T-cell (primary cell): ENCODE data around the gene MECP2. TPM values are rescaled to one million over a fixed set of nuclear protein-coding genes. Genes with fewer than 3 reads are reported as not detected.

ENCODE experiments used
- ATAC-seq, 4 experiments: fragments of 200-7000 bp in 3 of 4; fragments of 150-1000 bp in 1 of 4; cut with Tn5 transposase; replicated peaks in 1 of 4; 1 replicate in 3 of 4; 2 replicates in 1 of 4; pipeline ENCODE4 v1.10.0; 2021; ENCODE audit warnings: moderate library complexity in 3 of 4, mild to moderate bottlenecking in 2 of 4, moderate number of reproducible peaks in 1 of 4
- CTCF ChIA-PET, 2 donors: fragments of 300-600 bp; sonication (Branson Sonifier 250); formaldehyde crosslinking; loops; one replicate each; lab custom pipeline; 2022; ENCODE audit warnings: antibody characterized with exemption in 2 of 2; lab: Charles Lee
- POLR2A ChIA-PET, 2 donors: fragments of 300-600 bp; sonication (Branson Sonifier 250); formaldehyde crosslinking; loops; one replicate each; lab custom pipeline; 2022; ENCODE audit warnings: antibody characterized with exemption in 2 of 2; lab: Charles Lee
- DNase-seq, 35 experiments: peaks; one replicate each; pipeline versions ENCODE4 v3.0.0 to v3.0.0-alpha.2; 2013 to 2023
- H3K27ac ChIP-seq: one replicate; pipeline ENCODE4 v1.5.1; 2013; ENCODE audit warnings: low read length
- H3K27me3 ChIP-seq, 2 experiments: replicated peaks in 1 of 2; 1 replicate in 1 of 2; 2 replicates in 1 of 2; pipeline versions ENCODE4 v1.6.1 to v1.7.0; 2013; ENCODE audit warnings: low read length in 1 of 2, mixed read lengths in 1 of 2; ENCODE audit not compliant: control insufficient read depth in 2 of 2, insufficient read depth in 2 of 2; ENCODE audit errors: extremely low read depth in 1 of 2
- H3K36me3 ChIP-seq, 2 donors: 1 replicate in 1 of 2; 2 replicates in 1 of 2; pipeline versions ENCODE4 v1.6.1 to v1.7.0; 2013; ENCODE audit warnings: low read length in 1 of 2; ENCODE audit not compliant: control insufficient read depth in 2 of 2, insufficient read depth in 1 of 2; ENCODE audit errors: extremely low read depth in 1 of 2
- H3K4me1 ChIP-seq, 2 experiments: 1 replicate in 1 of 2; 2 replicates in 1 of 2; pipeline versions ENCODE4 v1.6.1 to v1.7.0; 2013; ENCODE audit warnings: low read length in 2 of 2, mixed read lengths in 1 of 2; ENCODE audit not compliant: insufficient read depth in 2 of 2, control insufficient read depth in 1 of 2; ENCODE audit errors: extremely low read depth in 1 of 2
- H3K4me3 ChIP-seq, 2 donors: 1 replicate in 1 of 2; 2 replicates in 1 of 2; pipeline versions ENCODE4 v1.5.1 to v1.7.0; 2013; ENCODE audit warnings: mild to moderate bottlenecking in 2 of 2, low read length in 1 of 2, moderate library complexity in 1 of 2; ENCODE audit not compliant: control insufficient read depth in 1 of 2; ENCODE audit errors: extremely low read depth in 1 of 2
- H3K9me3 ChIP-seq: 2 replicates; pipeline ENCODE4 v1.7.0; 2013
- H3K27ac Mint-ChIP-seq, 2 donors: one replicate each; pipeline ENCODE4 v1.8.0; 2020 to 2021; ENCODE audit warnings: mild to moderate bottlenecking in 2 of 2, mixed read lengths in 2 of 2
- H3K27me3 Mint-ChIP-seq, 2 donors: one replicate each; pipeline ENCODE4 v1.8.0; 2021 to 2022; ENCODE audit warnings: mixed read lengths in 2 of 2
- H3K36me3 Mint-ChIP-seq: one replicate; pipeline ENCODE4 v1.8.0; 2021; ENCODE audit warnings: mixed read lengths
- H3K4me1 Mint-ChIP-seq, 3 donors: one replicate each; pipeline ENCODE4 v1.8.0; 2020 to 2022; ENCODE audit warnings: mixed read lengths in 3 of 3, mild to moderate bottlenecking in 1 of 3
- H3K4me3 Mint-ChIP-seq, 3 donors: one replicate each; pipeline ENCODE4 v1.8.0; 2020 to 2022; ENCODE audit warnings: mild to moderate bottlenecking in 3 of 3, mixed read lengths in 3 of 3, moderate library complexity in 3 of 3
- H3K9me3 Mint-ChIP-seq, 3 donors: one replicate each; pipeline ENCODE4 v1.8.0; 2020 to 2022; ENCODE audit warnings: mixed read lengths in 3 of 3
- WGBS: methylation state at CpG from one replicate; pipeline ENCODE4 v1.1.5; 2013; ENCODE audit warnings: missing lambda C conversion rate; ENCODE audit not compliant: insufficient coverage; 5-methylcytosine and 5-hydroxymethylcytosine counted together
- total RNA-seq, 35 experiments: library from RNA in 6 of 35; stranded (reverse) in 6 of 35; fragments of 120-200 nt in 1 of 35; gene quantifications; one replicate each; pipeline versions ENCODE4 v1.2.1 to v1.2.4 and lab custom pipeline; 2013 to 2026

MECP2 gene
- total RNA-seq, 5 donors from 2014 or later (not counting 1 experiment from before 2014, with no cell fraction given) = 84.9 to 129 (median 100) TPM

DNA sequence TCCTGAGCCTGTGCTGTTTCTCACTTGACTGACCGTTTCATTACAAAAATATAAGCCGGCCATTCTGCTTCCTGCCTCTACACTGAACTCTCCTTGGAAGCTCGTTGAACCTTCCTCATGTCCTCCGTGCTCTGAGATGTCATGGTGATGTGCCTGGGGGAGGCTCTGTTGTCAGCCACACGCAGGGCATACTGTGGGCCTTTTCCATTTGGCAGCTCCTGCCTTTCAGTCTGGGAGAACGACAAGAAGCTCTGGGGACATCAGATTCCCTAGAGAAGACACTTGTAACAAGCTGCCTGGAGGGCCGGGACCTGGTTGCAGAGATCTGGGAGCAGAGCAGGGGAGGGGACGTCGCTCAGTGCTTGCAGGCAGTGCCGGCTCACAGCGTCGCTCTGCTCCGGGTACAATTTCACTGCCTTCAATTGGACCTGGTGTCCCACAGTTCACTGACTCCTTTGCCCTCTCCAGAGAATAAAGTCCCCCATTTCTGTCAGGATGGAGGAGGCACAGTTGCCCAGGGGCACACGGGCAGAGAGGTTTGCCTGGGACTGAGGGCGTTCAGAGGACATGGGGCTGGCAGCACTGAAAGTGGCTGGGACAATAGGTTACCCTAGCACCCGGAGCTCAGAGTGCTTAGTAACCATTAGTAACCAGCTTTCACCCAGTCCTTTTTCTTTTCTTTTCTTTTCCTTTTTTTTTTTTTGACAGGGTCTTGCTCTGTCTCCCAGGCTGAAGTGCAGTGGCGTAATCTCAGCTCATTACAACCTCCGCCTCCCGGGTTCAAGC is 19.1 kb upstream of the MECP2 start:
- CTCF ChIA-PET = interaction anchor here in 1 of 2 donors (0.6 kb wide), 1 partner anchor 1679 kb away, joined by 3 read pairs; no protein-coding TSS in a partner anchor
- H3K4me1 Mint-ChIP-seq = peaks cover 0 to 16% (median 4%) of the 10 kb centered on the region in 3 donors

GRCh38 chrX:154115750-154116149 is 18.2 kb upstream of the MECP2 start:
- Histone ChIP-seq H3K27ac (peak overlapping the region; percentile 12), H3K4me1 (peaks cover 2 to 3% of the 10 kb centered on the region in 2 experiments), H3K27me3 (no peaks in the 10 kb centered on the region), H3K9me3 (no peaks in the 10 kb centered on the region), H3K36me3 (no peaks in the 10 kb centered on the region), H3K4me3 (no peak overlapping the region)
- POLR2A ChIA-PET = no interaction called here
- Mint-ChIP-seq H3K27me3 (peaks cover 0 to 9% of the 10 kb centered on the region in 2 donors), H3K4me3 (no peak overlapping the region), H3K9me3 (no peaks in the 10 kb centered on the region), H3K4me1 (peaks cover 0 to 16% (median 4%) of the 10 kb centered on the region in 3 donors), H3K27ac (no peak overlapping the region), H3K36me3 (no peaks in the 10 kb centered on the region)
- 100% methylated on average over 1 of the region's 5 CpGs for WGBS
- CTCF ChIA-PET = no interaction called here
- ATAC-seq (no peak), DNase-seq (no peak)

More for the DNA sequence above, 19.1 kb upstream of the MECP2 start:
- no peaks in the 10 kb centered on the region for H3K36me3 Mint-ChIP-seq
- no peaks in the 10 kb centered on the region for H3K9me3 Mint-ChIP-seq
- POLR2A ChIA-PET = no interaction called here
- Histone ChIP-seq H3K27ac (no peak overlapping the region), H3K27me3 (no peaks in the 10 kb centered on the region), H3K4me3 (no peak overlapping the region), H3K36me3 (no peaks in the 10 kb centered on the region), H3K4me1 (peaks cover 2 to 3% of the 10 kb centered on the region in 2 experiments), H3K9me3 (no peaks in the 10 kb centered on the region)
- no peak overlapping the region for H3K4me3 Mint-ChIP-seq
- DNase-seq (no peak), ATAC-seq (no peak)
- peaks cover 0 to 9% of the 10 kb centered on the region in 2 donors for H3K27me3 Mint-ChIP-seq
- peak overlapping the region in 1 of 2 donors; percentile 59 for H3K27ac Mint-ChIP-seq
- WGBS = 96% methylated on average over 5 of the region's 19 CpGs

- ChIA-PET CTCF (no interaction called here), POLR2A (interaction anchor here in 1 of 2 donors (0.6 to 0.8 kb wide), 2 partner anchors 8 to 25 kb away, joined by 4 to 5 read pairs; no protein-coding TSS in a partner anchor)
- H3K9me3 Mint-ChIP-seq = no peaks in the 10 kb centered on the region
- 79% methylated on average over 3 of the region's 10 CpGs for WGBS
- Histone ChIP-seq H3K27me3 (no peaks in the 10 kb centered on the region), H3K27ac (peak overlapping the region; percentile 12), H3K36me3 (no peaks in the 10 kb centered on the region), H3K9me3 (no peaks in the 10 kb centered on the region), H3K4me3 (no peak overlapping the region), H3K4me1 (peaks cover 2 to 3% of the 10 kb centered on the region in 2 experiments)
- DNase-seq (no peak), ATAC-seq (peak; percentile 19 to 65 (median 42))
- H3K36me3 Mint-ChIP-seq = no peaks in the 10 kb centered on the region
- H3K27me3 Mint-ChIP-seq = peaks cover 0 to 9% of the 10 kb centered on the region in 2 donors
- H3K27ac Mint-ChIP-seq = peak overlapping the region; percentile 83 to 88
- H3K4me3 Mint-ChIP-seq = no peak overlapping the region
- peaks cover 0 to 16% (median 4%) of the 10 kb centered on the region in 3 donors for H3K4me1 Mint-ChIP-seq
Observed at GRCh38 chrX:154115071-154115470, 17.6 kb upstream of the MECP2 start.

DNA sequence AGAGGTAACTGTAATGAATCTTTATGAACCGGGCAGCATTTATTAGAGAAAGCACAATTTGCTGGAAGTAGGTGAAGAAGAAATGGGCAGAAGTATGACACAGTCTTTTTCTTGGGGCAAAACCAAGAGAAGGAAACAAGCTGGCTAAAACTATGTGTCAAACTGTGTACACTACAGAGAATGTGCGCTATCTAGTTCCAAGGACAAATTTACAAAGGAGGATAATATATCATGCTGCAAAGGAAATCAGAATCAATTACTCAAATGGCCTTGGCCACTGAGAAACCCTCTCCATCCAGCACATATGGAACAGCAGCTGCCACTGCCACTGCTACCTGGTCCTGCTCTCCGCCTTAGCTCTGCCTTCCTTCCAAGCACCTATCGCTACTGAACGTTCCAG is 17.1 kb upstream of the MECP2 start:
- H3K27ac Mint-ChIP-seq = peak overlapping the region; percentile 83 to 88

GRCh38 chrX:154113729-154114128 is 16.2 kb upstream of the MECP2 start:
- WGBS = no CpG with 5 or more reads among the region's 6 CpGs
- Mint-ChIP-seq H3K4me1 (peaks cover 0 to 13% (median 4%) of the 10 kb centered on the region in 3 donors), H3K9me3 (no peaks in the 10 kb centered on the region), H3K27ac (no peak overlapping the region), H3K27me3 (peaks cover 0 to 9% of the 10 kb centered on the region in 2 donors), H3K36me3 (no peaks in the 10 kb centered on the region), H3K4me3 (no peak overlapping the region)
- H3K36me3 ChIP-seq = no peaks in the 10 kb centered on the region
- DNase-seq (no peak), ATAC-seq (no peak)
- POLR2A ChIA-PET = no interaction called here
- CTCF ChIA-PET = no interaction called here
- no peak overlapping the region for H3K4me3 ChIP-seq
- no peak overlapping the region for H3K27ac ChIP-seq
- H3K9me3 ChIP-seq = no peaks in the 10 kb centered on the region
- H3K4me1 ChIP-seq = peaks cover 2 to 3% of the 10 kb centered on the region in 2 experiments
- H3K27me3 ChIP-seq = no peaks in the 10 kb centered on the region

More for the DNA sequence above, 17.1 kb upstream of the MECP2 start:
- Histone ChIP-seq H3K4me3 (no peak overlapping the region), H3K27me3 (no peaks in the 10 kb centered on the region), H3K36me3 (no peaks in the 10 kb centered on the region), H3K27ac (no peak overlapping the region), H3K9me3 (no peaks in the 10 kb centered on the region), H3K4me1 (peaks cover 2 to 3% of the 10 kb centered on the region in 2 experiments)
- no peak for DNase-seq
- Mint-ChIP-seq H3K4me3 (no peak overlapping the region), H3K9me3 (no peaks in the 10 kb centered on the region), H3K4me1 (peaks cover 0 to 16% (median 4%) of the 10 kb centered on the region in 3 donors), H3K27me3 (peaks cover 0 to 9% of the 10 kb centered on the region in 2 donors), H3K36me3 (no peaks in the 10 kb centered on the region)
- POLR2A ChIA-PET = interaction anchor here in 1 of 2 donors (0.6 to 0.8 kb wide), 2 partner anchors 8 to 25 kb away, joined by 4 to 5 read pairs; no protein-coding TSS in a partner anchor
- CTCF ChIA-PET = no interaction called here
- no peak for ATAC-seq
- WGBS = 100% methylated on average over 1 of the region's 5 CpGs

GRCh38 chrX:154098551-154098950 is 1.0 kb upstream of the MECP2 start:
- Mint-ChIP-seq H3K9me3 (no peaks in the 10 kb centered on the region), H3K27ac (peak overlapping the region; percentile 83 to 86), H3K4me3 (peak overlapping the region; percentile 77 to 93 (median 77)), H3K27me3 (peaks cover 5 to 15% of the 10 kb centered on the region in 2 donors), H3K36me3 (peaks cover 4% of the 10 kb centered on the region), H3K4me1 (peaks cover 26 to 35% (median 33%) of the 10 kb centered on the region in 3 donors)
- H3K4me1 ChIP-seq = peaks cover 16 to 30% of the 10 kb centered on the region in 2 experiments
- ChIA-PET CTCF (no interaction called here), POLR2A (no interaction called here)
- H3K36me3 ChIP-seq = no peaks in the 10 kb centered on the region
- WGBS = no CpG with 5 or more reads among the region's 2 CpGs
- no peak for DNase-seq
- no peaks in the 10 kb centered on the region for H3K27me3 ChIP-seq
- no peak overlapping the region for H3K4me3 ChIP-seq
- H3K9me3 ChIP-seq = no peaks in the 10 kb centered on the region
- H3K27ac ChIP-seq = peak overlapping the region; percentile 80
- ATAC-seq = no peak
